ENCODE measurements around the gene DBP.
"Not testable (repeated sequence)": the region's sequence is repeated elsewhere in the genome, so short reads cannot be mapped to it uniquely, and the experiment has no call there.

Gene DBP

DNA sequence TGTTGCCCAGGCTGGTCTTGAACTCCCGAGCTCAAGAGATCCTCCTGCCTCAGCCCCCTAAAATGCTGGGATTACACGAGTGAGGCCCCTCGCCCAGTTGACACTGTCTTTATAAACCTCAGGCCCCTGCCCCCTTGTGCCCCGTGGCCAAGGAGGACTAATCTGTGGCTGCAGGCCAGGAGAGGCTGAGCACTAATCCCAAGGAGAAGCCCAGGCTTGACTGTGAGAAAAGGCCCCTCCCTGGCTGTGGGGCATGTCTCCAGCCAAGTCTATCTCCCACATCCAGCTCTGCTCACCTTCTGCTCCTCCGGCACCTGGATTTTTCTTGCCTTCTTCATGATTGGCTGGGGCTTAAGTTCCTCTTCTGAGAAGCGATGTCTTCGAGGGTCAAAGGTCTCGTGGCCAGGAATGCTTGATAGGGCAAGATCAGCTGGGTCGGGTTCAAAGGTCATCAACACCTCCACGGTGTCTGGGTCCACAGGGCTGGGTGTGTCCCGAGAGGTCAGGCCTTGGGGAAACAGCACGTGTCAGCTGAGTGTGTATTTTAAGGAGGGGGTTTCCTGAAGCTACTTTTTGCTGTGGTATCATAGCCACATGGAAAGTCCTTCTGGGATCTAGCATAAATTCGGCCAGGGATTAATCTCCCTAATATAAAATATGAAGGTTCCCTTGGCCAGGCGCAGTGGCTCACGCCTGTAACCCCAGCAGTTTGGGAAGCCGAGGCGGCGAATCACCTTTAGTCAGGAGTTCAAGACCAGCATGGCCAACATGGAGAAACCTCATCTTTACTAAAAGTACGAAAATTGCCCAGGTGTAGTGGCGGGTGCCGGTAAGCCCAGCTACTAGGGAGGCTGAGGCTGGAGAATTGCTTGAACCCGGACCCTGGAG is 3.8 kb downstream of the DBP start:
- H3K4me1 ChIP-seq, result peaks cover 45% of the 10 kb centered on the region
- H3K27ac ChIP-seq, result peak overlapping the region; percentile 99
- TF ChIP-seq, protein P1, sequence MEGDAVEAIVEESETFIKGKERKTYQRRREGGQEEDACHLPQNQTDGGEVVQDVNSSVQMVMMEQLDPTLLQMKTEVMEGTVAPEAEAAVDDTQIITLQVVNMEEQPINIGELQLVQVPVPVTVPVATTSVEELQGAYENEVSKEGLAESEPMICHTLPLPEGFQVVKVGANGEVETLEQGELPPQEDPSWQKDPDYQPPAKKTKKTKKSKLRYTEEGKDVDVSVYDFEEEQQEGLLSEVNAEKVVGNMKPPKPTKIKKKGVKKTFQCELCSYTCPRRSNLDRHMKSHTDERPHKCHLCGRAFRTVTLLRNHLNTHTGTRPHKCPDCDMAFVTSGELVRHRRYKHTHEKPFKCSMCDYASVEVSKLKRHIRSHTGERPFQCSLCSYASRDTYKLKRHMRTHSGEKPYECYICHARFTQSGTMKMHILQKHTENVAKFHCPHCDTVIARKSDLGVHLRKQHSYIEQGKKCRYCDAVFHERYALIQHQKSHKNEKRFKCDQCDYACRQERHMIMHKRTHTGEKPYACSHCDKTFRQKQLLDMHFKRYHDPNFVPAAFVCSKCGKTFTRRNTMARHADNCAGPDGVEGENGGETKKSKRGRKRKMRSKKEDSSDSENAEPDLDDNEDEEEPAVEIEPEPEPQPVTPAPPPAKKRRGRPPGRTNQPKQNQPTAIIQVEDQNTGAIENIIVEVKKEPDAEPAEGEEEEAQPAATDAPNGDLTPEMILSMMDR (IDR thresholded peaks at IDR 0.05), result no peak
- no peak overlapping the region for H2AFZ ChIP-seq
- H3K9ac ChIP-seq, result no peak overlapping the region
- peak overlapping the region; percentile 64 for H3K4me2 ChIP-seq (ENCODE audit: low read length)
- no peaks in the 10 kb centered on the region for H3K9me3 ChIP-seq (ENCODE audit: control insufficient read depth, low read length)
- H3K4me3 ChIP-seq (ENCODE audit: low read depth, low read length), result peak overlapping the region; percentile 57
- no peaks in the 10 kb centered on the region for H3K27me3 ChIP-seq (ENCODE audit: control insufficient read depth, insufficient read depth, low read length)
- H3K79me2 ChIP-seq, result no peaks in the 10 kb centered on the region
- H3K36me3 ChIP-seq (ENCODE audit: control insufficient read depth, insufficient read depth, low read length), result no peaks in the 10 kb centered on the region

GRCh38 chr19:48632692-48633147 is 4.5 kb downstream of the DBP start:
- Histone ChIP-seq H3K27ac (peak overlapping the region; percentile 99), H3K36me3 (ENCODE audit: control insufficient read depth, insufficient read depth, low read length) (no peaks in the 10 kb centered on the region), H3K9ac (no peak overlapping the region), H3K79me2 (no peaks in the 10 kb centered on the region), H3K4me2 (ENCODE audit: low read length) (peak overlapping the region; percentile 64), H3K4me3 (ENCODE audit: low read depth, low read length) (no peak overlapping the region), H3K27me3 (ENCODE audit: control insufficient read depth, insufficient read depth, low read length) (no peaks in the 10 kb centered on the region), H2AFZ (no peak overlapping the region), H3K4me1 (peaks cover 44% of the 10 kb centered on the region), H3K9me3 (ENCODE audit: control insufficient read depth, low read length) (no peaks in the 10 kb centered on the region)
- TF ChIP-seq, protein P1 (IDR thresholded peaks at IDR 0.05), result no peak

- Histone ChIP-seq H3K4me1 (peaks cover 44% of the 10 kb centered on the region), H3K27ac (peak overlapping the region; percentile 99), H3K4me2 (ENCODE audit: low read length) (peak overlapping the region; percentile 47)
- not testable (repeated sequence) for H2AFZ ChIP-seq; H3K9ac ChIP-seq; H3K36me3 ChIP-seq (ENCODE audit: control insufficient read depth, insufficient read depth, low read length); H3K27me3 ChIP-seq (ENCODE audit: control insufficient read depth, insufficient read depth, low read length); H3K9me3 ChIP-seq (ENCODE audit: control insufficient read depth, low read length); H3K4me3 ChIP-seq (ENCODE audit: low read depth, low read length); H3K79me2 ChIP-seq
Observed at GRCh38 chr19:48632286-48632685, 4.9 kb downstream of the DBP start.

GRCh38 chr19:48631225-48631624 is 6.0 kb downstream of the DBP start:
- Histone ChIP-seq H2AFZ (no peak overlapping the region), H3K27ac (peak overlapping the region; percentile 75), H3K36me3 (ENCODE audit: control insufficient read depth, insufficient read depth, low read length) (no peaks in the 10 kb centered on the region), H3K4me2 (ENCODE audit: low read length) (no peak overlapping the region), H3K4me3 (ENCODE audit: low read depth, low read length) (no peak overlapping the region), H3K79me2 (no peaks in the 10 kb centered on the region), H3K9me3 (ENCODE audit: control insufficient read depth, low read length) (no peaks in the 10 kb centered on the region), H3K9ac (no peak overlapping the region), H3K4me1 (peaks cover 44% of the 10 kb centered on the region), H3K27me3 (ENCODE audit: control insufficient read depth, insufficient read depth, low read length) (no peaks in the 10 kb centered on the region)
- TF ChIP-seq, protein P1 (IDR thresholded peaks at IDR 0.05), result no peak

- no peak overlapping the region for H3K4me3 ChIP-seq (ENCODE audit: low read depth, low read length)
- peak overlapping the region; percentile 75 for H3K27ac ChIP-seq
- H3K27me3 ChIP-seq (ENCODE audit: control insufficient read depth, insufficient read depth, low read length), result no peaks in the 10 kb centered on the region
- no peak overlapping the region for H2AFZ ChIP-seq
- peaks cover 44% of the 10 kb centered on the region for H3K4me1 ChIP-seq
- no peaks in the 10 kb centered on the region for H3K79me2 ChIP-seq
- no peaks in the 10 kb centered on the region for H3K36me3 ChIP-seq (ENCODE audit: control insufficient read depth, insufficient read depth, low read length)
- TF ChIP-seq, protein P1 (IDR thresholded peaks at IDR 0.05), result peak; percentile 31
- no peaks in the 10 kb centered on the region for H3K9me3 ChIP-seq (ENCODE audit: control insufficient read depth, low read length)
- no peak overlapping the region for H3K4me2 ChIP-seq (ENCODE audit: low read length)
- H3K9ac ChIP-seq, result no peak overlapping the region
Observed at GRCh38 chr19:48630296-48631063, 6.7 kb downstream of the DBP start.
